Sigmoid colon (tissue), 4 donors: ENCODE data around the gene GALT.

ENCODE experiments used
- CTCF ChIP-seq, 4 experiments: fragments of 450-650 bp in 3 of 4; fragments of 200-600 bp in 1 of 4; IDR thresholded peaks; one replicate each; pipeline ENCODE4 v1.5.1; 2016 to 2019; ENCODE audit warnings: antibody characterized with exemption in 4 of 4, mild to moderate bottlenecking in 3 of 4, moderate library complexity in 2 of 4
- EP300 ChIP-seq, 4 donors: sonication (generic); formaldehyde crosslinking; IDR thresholded peaks; one replicate each; pipeline ENCODE4 v1.6.1; 2017; ENCODE audit warnings: antibody characterized with exemption in 4 of 4
- POLR2A ChIP-seq, 2 donors: fragments of 450-650 bp; IDR thresholded peaks; one replicate each; pipeline ENCODE4 v1.6.1; 2016; ENCODE audit warnings: antibody characterized with exemption in 2 of 2, mild to moderate bottlenecking in 2 of 2, moderate library complexity in 2 of 2
- POLR2AphosphoS5 ChIP-seq, 4 donors: sonication (generic); formaldehyde crosslinking; IDR thresholded peaks; one replicate each; pipeline ENCODE4 v1.6.1; 2017; ENCODE audit warnings: antibody characterized with exemption in 4 of 4

- no peak for TF ChIP-seq POLR2A (IDR thresholded peaks at IDR 0.05)
- TF ChIP-seq CTCF (IDR thresholded peaks at IDR 0.05), result no peak
- no peak for TF ChIP-seq EP300 (IDR thresholded peaks at IDR 0.05)
- TF ChIP-seq POLR2AphosphoS5 (IDR thresholded peaks at IDR 0.05), result no peak
Observed at GRCh38 chr9:34691936-34692315, 45.5 kb downstream of the GALT start.
